Measurements from ENCODE around the gene FGB.

- TF ChIP-seq CTCF (conservative IDR thresholded peaks at IDR 0.05; ENCODE audit: low read depth, low read length) (no peak), EZH2 (IDR thresholded peaks at IDR 0.05; ENCODE audit: borderline replicate concordance, low read depth, low read length, poor library complexity, severe bottlenecking) (no peak)
These were observed 41.9 kb downstream of the FGB start for GRCh38 chr4:154604696-154605200.
